Heart right ventricle (tissue), 16 donors: ENCODE data around the gene BRF1. TPM values are rescaled to one million over a fixed set of nuclear protein-coding genes. Genes with fewer than 3 reads are reported as not detected.

ENCODE experiments used
- ATAC-seq, 8 donors: fragments of 200-7000 bp; cut with Tn5 transposase; one replicate each; pipeline ENCODE4 v1.9.1; 2020; ENCODE audit warnings: mild to moderate bottlenecking in 8 of 8, moderate library complexity in 8 of 8, moderate number of reproducible peaks in 1 of 8
- DNase-seq, 2 donors: peaks; one replicate each; pipeline ENCODE4 v3.0.0-alpha.2; 2020
- H3K27ac ChIP-seq, 10 donors: fragments of 200-600 bp; sonication (generic) in 2 of 10; one replicate each; pipeline versions ENCODE4 v1.5.0 to v1.8.0; 2020 to 2022; ENCODE audit warnings: mild to moderate bottlenecking in 3 of 10
- H3K27me3 ChIP-seq, 7 donors: fragments of 200-600 bp; one replicate each; pipeline ENCODE4 v1.8.0; 2021 to 2022; ENCODE audit warnings: mild to moderate bottlenecking in 2 of 7
- H3K36me3 ChIP-seq, 9 donors: fragments of 200-600 bp; sonication (generic) in 1 of 9; one replicate each; pipeline versions ENCODE4 v1.5.0 to v1.8.0; 2020 to 2022; ENCODE audit warnings: mild to moderate bottlenecking in 2 of 9
- H3K4me1 ChIP-seq, 9 donors: fragments of 200-600 bp; sonication (generic) in 1 of 9; one replicate each; pipeline versions ENCODE4 v1.5.0 to v1.8.0; 2020 to 2022; ENCODE audit warnings: mild to moderate bottlenecking in 4 of 9
- H3K4me3 ChIP-seq, 10 donors: fragments of 200-600 bp; sonication (generic) in 2 of 10; one replicate each; pipeline versions ENCODE4 v1.5.0 to v1.8.0; 2020 to 2022; ENCODE audit warnings: mild to moderate bottlenecking in 7 of 10, moderate library complexity in 2 of 10
- H3K9me3 ChIP-seq, 11 donors: fragments of 200-600 bp in 10 of 11; sonication (generic) in 2 of 11; one replicate each; pipeline versions ENCODE4 v1.5.0 to v1.8.0; 2013 to 2022; ENCODE audit warnings: mild to moderate bottlenecking in 2 of 11, control low read depth in 1 of 11, moderate library complexity in 1 of 11
- WGBS, 2 donors: extraction: QIAGEN DNeasy Blood & Tissue Kit; methylation state at CpG; one replicate each; pipeline ENCODE4 v1.1.7; 2013; ENCODE audit warnings: inconsistent platforms in 1 of 2; 5-methylcytosine and 5-hydroxymethylcytosine counted together
- intact Hi-C, 10 donors: fragments of 100-400 bp; cut with DNase I; formaldehyde crosslinking; loops; one replicate each; pipeline versions ENCODE4 v1.11.1 to v1.14.2; 2022
- polyA plus RNA-seq, 2 donors: library from polyadenylated mRNA; stranded (reverse); fragments of 200-250 nt; gene quantifications; one replicate each; pipeline ENCODE4 v1.2.3, GENCODE V29; 2013
- total RNA-seq, 10 donors: library from RNA; stranded (reverse); fragmentation: NEBNext Ultra II Directional in 3 of 10; extraction: Animal tissue kit (Norgen Biotek cat#: 25700) in 3 of 10; gene quantifications; one replicate each; pipeline versions ENCODE4 v1.2.1 to v1.2.4, GENCODE V29; 2021 to 2023
- TF ChIP-seq, protein P1 (sequence below), 9 donors: fragments of 200-600 bp; sonication (generic) in 2 of 9; IDR thresholded peaks; one replicate each; pipeline versions ENCODE4 v1.5.0 to v1.8.0; 2021 to 2022; ENCODE audit warnings: antibody characterized with exemption in 9 of 9, mild to moderate bottlenecking in 5 of 9, moderate library complexity in 1 of 9
- donor health status: Arrhythmogenic right ventricular cardiomyopathy.
- donor health status: ischemic (EF 13 %, LVEDD 7.1; RV severe dilation, severe dysfunction).
- donor health status: healthy with polysubstance abuse.
- donor health status: DM: no; HTN: yes; CAD: no.
- donor health status: DM: no; HTN: no; CAD: no.
- donor health status: ischemic (EF 25% LVEDD 6.9; RV normal size, moderate dysfunction).
- donor health status: ischemic (EF 25% LVEDD 5.7; RV mildly dilated, moderate dysfunction).
- donor health status: healthy.
- donor health status: DM: yes; HTN: yes; CAD: no.
- donor health status: Ischemic cardiomyopathy.
- donor health status: ischemic (EF 35%, LVEDD 5.7; RV mildly dilated, moderate dysfunction).
- donor health status: nonischemic (EF 11% LVEDD 7.7; RV severe dilation, severe dysfunction).
- donor health status: DM: yes; HTN: yes; CAD: no.
- donor health status: PGD.
- donor health status: ischemic (EF 29% LVEDD 5.4; RV normal size, mild dysfunction).
- donor health status: nonischemic (EF 23%, LVEDD 6.1; RV moderate dilation, normal function).

BRF1 gene
- total and polyA plus RNA-seq, 12 donors, result 12.7 to 30.8 (median 16.2) TPM

DNA sequence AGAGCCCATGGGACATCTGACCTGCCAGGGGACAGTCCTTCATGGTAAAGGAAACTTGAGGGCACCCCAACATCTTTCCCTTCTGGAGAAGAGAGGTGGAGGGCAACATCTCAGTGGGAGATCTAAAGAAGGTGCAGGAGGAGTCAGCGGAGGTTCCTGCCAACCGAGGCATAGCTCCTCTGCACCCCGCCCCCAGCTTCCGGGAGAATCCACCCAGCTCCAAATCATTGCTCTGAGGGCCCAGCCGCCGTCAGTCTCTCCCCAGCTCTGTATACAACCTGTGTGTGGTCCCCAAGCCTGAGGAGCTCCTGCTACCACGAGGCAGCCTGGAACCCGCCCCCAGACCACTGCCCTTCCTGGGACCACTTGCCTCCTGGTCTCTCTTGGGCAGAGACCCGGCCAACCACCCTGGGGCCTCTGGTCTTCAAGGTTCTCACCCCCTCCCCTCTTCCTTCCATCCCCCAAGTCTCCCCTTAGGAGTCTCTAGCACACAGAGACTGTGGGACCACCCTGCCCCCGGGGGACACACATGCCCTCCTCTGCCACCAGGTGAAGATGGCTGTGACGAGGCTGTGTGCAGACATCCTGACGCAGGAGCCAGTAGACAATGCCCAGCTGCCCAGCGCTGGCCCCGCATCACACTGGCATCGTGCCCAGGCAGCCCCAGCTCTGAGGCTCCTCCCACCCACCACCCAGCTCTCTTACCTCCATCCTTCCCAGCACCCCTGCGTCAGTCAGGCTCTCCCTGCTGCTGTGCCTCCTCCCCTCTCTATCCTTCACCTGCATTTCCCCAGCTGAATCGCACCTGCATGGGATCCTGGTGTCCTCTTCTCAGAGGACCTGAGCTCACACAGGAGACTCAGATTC, 106.7 kb downstream of the BRF1 start:
- Histone ChIP-seq H3K36me3 (no peaks in the 10 kb centered on the region), H3K27me3 (peaks cover 8 to 79% (median 53%) of the 10 kb centered on the region in 7 donors), H3K4me3 (no peak overlapping the region), H3K4me1 (peaks cover 28 to 76% (median 61%) of the 10 kb centered on the region in 9 donors), H3K27ac (peak overlapping the region; percentile 55 to 96 (median 88)), H3K9me3 (no peaks in the 10 kb centered on the region)
- intact Hi-C loops, result loop anchor here in 2 of 10 donors (10.0 kb wide), 3 partner anchors 99 to 291 kb away; partner anchors contain the start of genes AHNAK2 (in 1 of the 2) and CRIP1 (in 1 of the 2)
- TF ChIP-seq, protein P1, sequence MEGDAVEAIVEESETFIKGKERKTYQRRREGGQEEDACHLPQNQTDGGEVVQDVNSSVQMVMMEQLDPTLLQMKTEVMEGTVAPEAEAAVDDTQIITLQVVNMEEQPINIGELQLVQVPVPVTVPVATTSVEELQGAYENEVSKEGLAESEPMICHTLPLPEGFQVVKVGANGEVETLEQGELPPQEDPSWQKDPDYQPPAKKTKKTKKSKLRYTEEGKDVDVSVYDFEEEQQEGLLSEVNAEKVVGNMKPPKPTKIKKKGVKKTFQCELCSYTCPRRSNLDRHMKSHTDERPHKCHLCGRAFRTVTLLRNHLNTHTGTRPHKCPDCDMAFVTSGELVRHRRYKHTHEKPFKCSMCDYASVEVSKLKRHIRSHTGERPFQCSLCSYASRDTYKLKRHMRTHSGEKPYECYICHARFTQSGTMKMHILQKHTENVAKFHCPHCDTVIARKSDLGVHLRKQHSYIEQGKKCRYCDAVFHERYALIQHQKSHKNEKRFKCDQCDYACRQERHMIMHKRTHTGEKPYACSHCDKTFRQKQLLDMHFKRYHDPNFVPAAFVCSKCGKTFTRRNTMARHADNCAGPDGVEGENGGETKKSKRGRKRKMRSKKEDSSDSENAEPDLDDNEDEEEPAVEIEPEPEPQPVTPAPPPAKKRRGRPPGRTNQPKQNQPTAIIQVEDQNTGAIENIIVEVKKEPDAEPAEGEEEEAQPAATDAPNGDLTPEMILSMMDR (IDR thresholded peaks at IDR 0.05), result no peak
- 41 to 42% methylated on average over 17 of the region's 17 CpGs for whole genome bisulfite sequencing, 2 donors
- DNase-seq, result no peak
- ATAC-seq, result no peak

DNA sequence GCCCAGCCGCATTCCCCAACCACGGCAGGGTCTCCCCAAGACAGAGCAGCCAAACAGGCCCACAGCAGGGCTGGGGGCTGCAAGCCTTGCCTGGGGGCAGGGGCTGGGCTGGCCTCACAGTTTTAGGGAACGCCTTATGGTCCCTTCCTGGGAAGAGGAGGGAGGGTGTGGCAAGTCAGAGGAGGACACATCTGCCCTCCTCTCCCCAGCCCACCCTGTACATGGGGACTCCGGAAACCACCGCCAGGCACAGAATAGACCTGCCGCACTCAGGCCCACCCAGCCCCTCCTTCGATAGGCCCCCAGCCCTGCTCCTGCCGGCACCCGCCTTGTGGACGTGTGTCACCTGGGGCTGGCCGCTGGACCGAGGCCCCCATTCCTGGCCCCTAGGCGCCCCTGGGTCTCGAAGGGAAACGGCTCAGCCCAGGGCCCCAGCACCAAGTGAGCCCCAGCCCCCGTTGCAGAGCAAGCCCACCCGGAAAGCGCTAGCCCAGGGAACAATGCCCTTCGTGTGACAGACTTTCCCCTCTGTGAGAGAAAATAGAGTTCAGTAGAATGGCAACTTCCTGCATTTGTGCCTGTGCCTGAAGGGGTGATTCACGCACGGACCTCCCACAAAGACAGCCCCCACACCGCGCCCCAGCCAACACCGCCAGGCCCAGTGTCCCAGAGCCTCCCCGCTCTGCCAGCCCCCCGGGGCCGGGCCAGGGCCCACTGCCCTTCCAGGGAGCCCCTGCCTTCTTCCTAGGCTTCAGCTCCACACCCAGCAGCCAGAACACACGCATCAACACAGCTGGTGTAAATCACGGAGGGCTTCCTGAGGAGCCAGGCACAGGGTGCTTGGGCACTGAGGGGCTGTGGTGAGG, 107.7 kb downstream of the BRF1 start:
- Histone ChIP-seq H3K4me1 (peaks cover 24 to 66% (median 50%) of the 10 kb centered on the region in 9 donors), H3K27ac (peak overlapping the region; percentile 55 to 96 (median 88)), H3K27me3 (peaks cover 8 to 74% (median 54%) of the 10 kb centered on the region in 7 donors), H3K4me3 (peak overlapping the region in 2 of 10 donors; percentile 11 to 20), H3K36me3 (no peaks in the 10 kb centered on the region), H3K9me3 (peaks cover 0 to 5% (median 0%) of the 10 kb centered on the region in 11 donors)
- intact Hi-C loops, result loop anchor here in 2 of 10 donors (10.0 kb wide), 3 partner anchors 98 to 292 kb away; partner anchors contain the start of genes AHNAK2 (in 1 of the 2) and CRIP1 (in 1 of the 2)
- ATAC-seq (peak; percentile 7 to 48 (median 36)), DNase-seq (peak; percentile 54 to 57)
- WGBS, 2 donors, result 43 to 53% methylated on average over 29 of the region's 29 CpGs
- TF ChIP-seq, protein P1 (IDR thresholded peaks at IDR 0.05), result no peak

DNA sequence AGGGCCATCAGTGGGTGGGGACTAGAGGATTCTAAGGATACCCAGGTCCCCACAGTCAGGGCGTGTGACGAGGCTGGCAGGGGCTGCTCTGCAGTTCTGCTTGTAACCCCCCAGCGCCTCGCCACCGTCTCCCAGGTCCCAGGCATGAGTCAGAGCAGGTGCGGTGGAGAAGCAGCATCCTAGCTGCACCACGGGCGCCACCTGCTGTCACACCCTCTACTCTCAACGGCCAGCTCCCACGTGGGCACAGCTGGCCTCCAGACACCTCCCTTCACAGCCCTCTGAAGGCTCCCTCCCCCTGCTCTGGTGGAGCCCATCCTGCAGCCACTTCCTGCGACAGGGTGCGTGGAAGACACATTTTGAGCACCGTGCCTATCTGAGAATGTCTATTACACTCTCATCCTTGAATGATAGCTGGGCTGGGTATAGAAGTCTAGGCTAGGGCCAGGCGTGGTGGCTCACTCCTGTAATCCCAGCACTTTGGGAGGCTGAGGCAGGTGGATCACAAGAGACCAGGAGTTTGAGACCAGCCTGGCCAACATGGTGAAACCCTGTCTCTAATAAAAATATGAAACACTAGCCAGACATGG, 112.8 kb downstream of the BRF1 start:
- WGBS, 2 donors, result 69 to 72% methylated on average over 14 of the region's 14 CpGs

More for the DNA sequence above, 112.8 kb downstream of the BRF1 start:
- ATAC-seq, result no peak
- no peak overlapping the region for H3K27ac ChIP-seq
- H3K36me3 ChIP-seq, result no peaks in the 10 kb centered on the region
- TF ChIP-seq, protein P1 (IDR thresholded peaks at IDR 0.05), result peak in 3 of 9 donors; percentile 13 to 18 (median 15)
- H3K4me1 ChIP-seq, result peaks cover 0 to 15% (median 3%) of the 10 kb centered on the region in 9 donors
- H3K4me3 ChIP-seq, result no peak overlapping the region
- H3K27me3 ChIP-seq, result peaks cover 0 to 34% (median 15%) of the 10 kb centered on the region in 7 donors
- DNase-seq, result no peak
- intact Hi-C loops, result no loop called here
- peaks cover 0 to 10% (median 0%) of the 10 kb centered on the region in 11 donors for H3K9me3 ChIP-seq
